ENCODE measurements around the gene COPS6.
A peak's percentile ranks its signal among the peaks of the same experiment; 100 is the strongest.
"Not testable (repeated sequence)": the region's sequence is repeated elsewhere in the genome, so short reads cannot be mapped to it uniquely, and the experiment has no call there.

Gene COPS6

DNA sequence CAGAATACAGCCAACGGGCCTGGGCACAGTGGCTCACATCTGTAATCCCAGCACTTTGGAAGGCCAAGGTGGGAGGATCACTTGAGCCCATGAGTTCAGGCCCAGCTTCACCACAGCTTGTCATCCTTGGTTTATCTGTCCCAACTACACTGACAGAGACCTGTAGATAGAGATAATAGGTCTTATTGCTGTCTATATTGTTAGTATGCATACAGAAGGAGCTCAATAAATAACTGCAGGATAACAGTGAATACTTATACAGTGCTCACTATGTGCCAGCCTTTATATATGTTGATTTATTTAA, 31.9 kb downstream of the COPS6 start:
- Mint-ChIP-seq H3K27ac (peak overlapping the region; percentile 98), H3K4me1 (peaks cover 28% of the 10 kb centered on the region), H3K36me3 (peaks cover 8% of the 10 kb centered on the region), H3K27me3 (no peaks in the 10 kb centered on the region), H3K4me3 (peak overlapping the region; percentile 95), H3K9me3 (no peaks in the 10 kb centered on the region)
- no peak for ATAC-seq (ENCODE audit: low read depth)
- no peak for DNase-seq (ENCODE audit: low spot score in 2 of 2)

DNA sequence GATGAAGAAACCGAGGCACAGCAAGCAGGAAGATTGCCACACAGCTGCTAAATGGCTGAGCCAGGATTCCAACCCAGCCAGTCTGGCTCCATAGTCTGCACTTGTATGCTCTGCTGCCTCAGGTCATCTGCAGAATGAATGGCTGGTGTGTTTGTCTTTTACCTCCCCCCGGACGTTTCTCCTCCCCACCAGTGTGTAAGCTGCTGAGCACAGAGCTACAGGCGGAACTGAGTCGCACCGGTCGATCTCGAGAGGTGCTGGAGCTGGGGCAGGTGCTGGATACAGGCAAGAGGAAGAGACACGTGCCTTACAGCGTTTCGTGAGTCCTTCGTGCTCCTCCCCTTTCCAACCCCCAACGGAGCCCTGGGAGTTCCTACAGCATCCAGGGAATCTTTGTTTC, 33.3 kb downstream of the COPS6 start:
- peaks cover 3% of the 10 kb centered on the region for H3K36me3 Mint-ChIP-seq
- ATAC-seq (ENCODE audit: low read depth) (no peak), DNase-seq (ENCODE audit: low spot score in 2 of 2) (no peak)
- H3K4me1 Mint-ChIP-seq: peaks cover 28% of the 10 kb centered on the region
- no peak overlapping the region for H3K27ac Mint-ChIP-seq
- H3K27me3 Mint-ChIP-seq: no peaks in the 10 kb centered on the region
- H3K4me3 Mint-ChIP-seq: no peak overlapping the region
- H3K9me3 Mint-ChIP-seq: no peaks in the 10 kb centered on the region

DNA sequence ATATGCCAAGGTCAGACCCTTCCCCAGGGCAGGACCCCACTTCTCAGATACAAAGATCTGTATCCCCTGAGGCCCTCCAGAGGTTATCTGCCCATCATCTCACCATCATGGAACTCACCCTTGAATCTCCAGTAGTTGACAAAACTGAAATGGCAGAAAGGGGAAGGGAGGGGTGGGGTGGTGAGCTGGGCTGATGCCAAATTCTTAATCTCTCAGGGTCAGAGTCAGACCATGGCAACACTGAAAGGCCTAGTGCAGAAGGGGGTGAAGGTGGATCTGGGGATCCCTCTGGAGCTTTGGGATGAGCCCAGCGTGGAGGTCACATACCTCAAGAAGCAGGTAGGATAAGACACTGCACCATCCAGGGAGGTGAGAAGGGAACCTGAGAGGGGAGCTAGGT, 33.8 kb downstream of the COPS6 start:
- Mint-ChIP-seq H3K9me3 (no peaks in the 10 kb centered on the region), H3K27ac (no peak overlapping the region), H3K4me1 (peaks cover 28% of the 10 kb centered on the region), H3K27me3 (no peaks in the 10 kb centered on the region), H3K36me3 (peaks cover 3% of the 10 kb centered on the region), H3K4me3 (no peak overlapping the region)
- no peak for DNase-seq (ENCODE audit: low spot score in 2 of 2)
- ATAC-seq (ENCODE audit: low read depth): no peak

DNA sequence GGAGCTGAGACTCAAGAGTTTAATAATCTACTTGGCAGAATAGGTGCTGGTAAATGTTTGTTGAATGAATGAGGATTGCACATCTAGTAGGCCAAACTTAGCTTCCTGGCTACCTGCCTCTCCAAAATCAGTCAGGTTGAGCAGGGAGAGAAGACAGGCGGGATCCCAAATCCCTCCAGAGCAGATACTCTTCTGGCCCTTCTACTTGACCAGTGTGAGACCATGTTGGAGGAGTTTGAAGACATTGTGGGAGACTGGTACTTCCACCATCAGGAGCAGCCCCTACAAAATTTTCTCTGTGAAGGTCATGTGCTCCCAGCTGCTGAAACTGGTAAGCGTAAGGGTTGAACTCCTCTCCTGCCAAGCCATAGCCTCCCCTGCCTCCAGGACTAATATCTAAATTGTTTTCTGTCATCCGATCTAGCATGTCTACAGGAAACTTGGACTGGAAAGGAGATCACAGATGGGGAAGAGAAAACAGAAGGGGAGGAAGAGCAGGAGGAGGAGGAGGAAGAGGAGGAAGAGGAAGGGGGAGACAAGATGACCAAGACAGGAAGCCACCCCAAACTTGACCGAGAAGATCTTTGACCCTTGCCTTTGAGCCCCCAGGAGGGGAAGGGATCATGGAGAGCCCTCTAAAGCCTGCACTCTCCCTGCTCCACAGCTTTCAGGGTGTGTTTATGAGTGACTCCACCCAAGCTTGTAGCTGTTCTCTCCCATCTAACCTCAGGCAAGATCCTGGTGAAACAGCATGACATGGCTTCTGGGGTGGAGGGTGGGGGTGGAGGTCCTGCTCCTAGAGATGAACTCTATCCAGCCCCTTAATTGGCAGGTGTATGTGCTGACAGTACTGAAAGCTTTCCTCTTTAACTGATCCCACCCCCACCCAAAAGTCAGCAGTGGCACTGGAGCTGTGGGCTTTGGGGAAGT, 35.8 kb downstream of the COPS6 start:
- peak overlapping the region; percentile 45 for H3K4me3 Mint-ChIP-seq
- DNase-seq (ENCODE audit: low spot score in 2 of 2): no peak
- ATAC-seq (ENCODE audit: low read depth): no peak
- H3K4me1 Mint-ChIP-seq: peaks cover 26% of the 10 kb centered on the region
- H3K36me3 Mint-ChIP-seq: peaks cover 3% of the 10 kb centered on the region
- H3K27ac Mint-ChIP-seq: peak overlapping the region; percentile 46
- H3K27me3 Mint-ChIP-seq: no peaks in the 10 kb centered on the region
- no peaks in the 10 kb centered on the region for H3K9me3 Mint-ChIP-seq

DNA sequence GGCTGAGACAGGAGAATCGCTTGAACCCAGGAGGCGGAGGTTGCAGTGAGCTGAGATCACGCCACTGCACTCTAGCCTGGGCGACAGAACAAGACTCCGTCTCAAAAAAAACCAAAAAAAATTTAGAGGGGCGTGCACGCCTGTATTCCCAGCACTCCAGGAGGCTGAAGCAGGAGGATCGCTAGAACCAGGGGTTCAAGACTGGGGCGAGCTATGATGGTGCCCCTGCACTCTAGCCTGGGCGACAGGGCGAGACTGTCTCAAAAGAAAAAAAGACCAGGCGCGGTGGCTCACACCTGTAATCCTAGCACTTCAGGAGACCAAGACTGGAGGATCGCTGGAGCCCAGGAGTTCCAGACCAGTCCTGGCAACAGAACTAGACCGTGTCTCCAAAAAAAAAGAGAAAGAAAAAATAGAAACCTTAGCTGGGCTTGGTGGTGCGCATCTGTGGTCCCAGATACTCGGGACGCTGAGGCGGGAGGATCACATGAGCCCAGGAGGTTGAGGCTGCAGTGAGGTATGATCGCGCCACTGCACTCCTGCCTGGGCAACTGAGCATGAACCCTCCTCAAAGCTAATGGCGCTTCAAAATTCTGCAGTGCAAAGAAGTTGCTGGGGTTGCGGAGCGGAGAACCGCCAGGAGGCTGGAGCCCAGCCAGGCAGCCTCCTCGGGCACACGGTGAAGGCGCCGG, 37.6 kb downstream of the COPS6 start:
- H3K27me3 Mint-ChIP-seq: no peaks in the 10 kb centered on the region
- ATAC-seq (ENCODE audit: low read depth) (no peak), DNase-seq (ENCODE audit: low spot score in 2 of 2) (no peak)
- H3K9me3 Mint-ChIP-seq: no peaks in the 10 kb centered on the region
- peak overlapping the region; percentile 100 for H3K4me3 Mint-ChIP-seq
- H3K4me1 Mint-ChIP-seq: peaks cover 20% of the 10 kb centered on the region
- peaks cover 3% of the 10 kb centered on the region for H3K36me3 Mint-ChIP-seq
- peak overlapping the region; percentile 99 for H3K27ac Mint-ChIP-seq

DNA sequence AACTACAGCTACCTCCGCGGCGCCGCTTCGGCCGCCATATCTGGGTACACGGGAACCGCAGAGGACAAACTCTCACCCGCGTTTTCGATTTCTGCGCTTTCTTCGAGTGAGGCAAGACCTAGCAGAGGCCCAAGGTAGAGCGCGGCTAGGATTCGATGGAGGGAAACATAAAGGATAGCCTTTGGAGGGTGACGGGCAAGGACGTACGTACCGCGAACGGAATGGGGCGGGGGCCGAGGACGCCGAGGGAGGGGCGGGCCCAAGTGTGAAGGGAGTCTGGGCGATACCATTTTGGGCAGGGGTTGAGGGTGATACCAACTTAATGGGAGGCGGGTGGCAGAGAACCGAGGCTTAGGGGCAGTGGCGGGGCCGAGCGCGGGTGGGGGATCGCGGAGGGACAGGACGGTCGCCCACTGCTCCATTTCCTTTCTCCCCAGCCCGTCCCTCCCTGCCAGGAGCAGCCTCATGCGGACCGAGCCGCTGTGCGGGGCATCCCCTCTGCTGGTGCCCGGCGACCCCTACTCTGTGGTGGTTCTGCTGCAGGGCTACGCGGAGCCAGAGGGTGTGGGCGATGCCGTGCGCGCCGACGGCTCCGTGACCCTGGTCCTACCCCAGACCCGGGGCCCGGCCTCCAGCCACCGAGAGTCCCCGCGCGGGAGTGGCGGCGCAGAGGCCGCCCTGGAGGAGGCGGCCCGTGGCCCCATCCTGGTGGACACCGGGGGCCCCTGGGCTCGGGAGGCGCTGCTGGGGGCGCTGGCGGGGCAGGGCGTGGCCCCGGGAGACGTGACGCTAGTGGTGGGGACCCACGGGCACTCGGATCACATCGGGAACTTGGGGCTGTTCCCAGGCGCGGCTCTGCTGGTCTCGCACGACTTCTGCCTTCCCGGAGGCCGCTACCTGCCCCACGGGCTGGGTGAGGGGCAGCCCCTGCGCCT, 38.4 kb downstream of the COPS6 start, which contains the start of gene MBLAC1:
Gene MBLAC1, plus strand, starts transcription at position 37 of the 935 bp plus-strand sequence. Its CDS starts 429 bp downstream, at position 466.
- Mint-ChIP-seq H3K4me1 (peaks cover 20% of the 10 kb centered on the region), H3K4me3 (peak within 1 kb of the TSS; percentile 100), H3K27me3 (no peaks in the 10 kb centered on the region), H3K36me3 (peaks cover 3% of the 10 kb centered on the region), H3K9me3 (no peaks in the 10 kb centered on the region), H3K27ac (peak within 1 kb of the TSS; percentile 99)
- ATAC-seq (ENCODE audit: low read depth) (peak; percentile 75), DNase-seq (ENCODE audit: low spot score in 2 of 2) (peak; percentile 90 to 94)

DNA sequence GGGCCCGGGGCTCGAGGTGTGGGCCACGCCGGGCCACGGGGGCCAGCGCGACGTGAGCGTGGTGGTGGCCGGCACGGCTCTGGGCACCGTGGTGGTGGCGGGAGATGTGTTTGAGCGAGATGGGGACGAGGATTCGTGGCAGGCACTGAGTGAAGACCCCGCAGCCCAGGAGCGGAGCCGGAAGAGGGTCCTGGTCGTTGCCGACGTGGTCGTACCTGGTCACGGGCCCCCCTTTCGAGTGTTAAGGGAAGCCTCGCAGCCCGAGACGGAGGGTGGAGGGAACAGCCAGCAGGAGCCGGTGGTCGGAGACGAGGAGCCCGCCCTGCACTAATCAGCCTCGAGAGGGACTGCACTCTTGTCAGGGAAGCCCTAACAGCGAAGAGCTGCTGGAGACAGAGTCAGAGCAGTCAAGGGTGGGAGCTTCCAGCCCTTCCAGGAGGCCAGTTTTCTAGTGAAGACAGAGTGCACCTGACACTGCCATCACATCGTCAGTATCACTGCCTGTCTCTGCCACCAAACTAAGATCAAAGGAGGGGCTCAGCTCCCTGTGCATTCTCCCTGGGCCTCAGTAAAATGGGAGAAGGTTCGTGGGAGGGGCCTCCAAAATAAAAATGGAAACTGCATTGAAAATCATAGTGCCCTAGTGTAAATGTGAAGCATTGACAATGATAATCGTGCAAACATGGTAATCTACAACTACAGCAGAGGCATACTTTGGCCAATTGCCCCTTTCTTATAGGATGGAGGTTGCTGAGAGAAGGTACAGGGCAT, 39.3 kb downstream of the COPS6 start:
- Mint-ChIP-seq H3K4me1 (peaks cover 21% of the 10 kb centered on the region), H3K36me3 (no peaks in the 10 kb centered on the region), H3K4me3 (peak overlapping the region; percentile 100), H3K27me3 (no peaks in the 10 kb centered on the region), H3K27ac (no peak overlapping the region), H3K9me3 (no peaks in the 10 kb centered on the region)
- DNase-seq (ENCODE audit: low spot score in 2 of 2): peak in 1 of 2 donors; percentile 59
- ATAC-seq (ENCODE audit: low read depth): no peak

DNA sequence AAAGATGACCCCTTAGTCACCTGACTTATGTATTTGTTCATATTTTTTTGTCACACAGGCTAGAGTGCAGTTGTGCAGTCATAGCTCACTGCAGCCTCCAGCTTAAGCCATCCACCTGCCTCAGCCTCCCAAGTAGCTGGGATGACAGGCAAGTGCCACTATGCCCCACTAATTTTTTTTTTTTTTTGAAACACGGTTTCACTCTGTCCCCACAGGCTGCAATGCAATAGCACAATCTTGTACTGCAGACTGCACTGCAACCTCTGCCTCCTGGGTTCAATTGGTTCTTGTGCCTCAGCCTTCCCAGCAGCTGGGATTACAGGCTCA, 39.8 kb downstream of the COPS6 start:
- no peaks in the 10 kb centered on the region for H3K9me3 Mint-ChIP-seq
- H3K4me3 Mint-ChIP-seq: peak overlapping the region; percentile 27
- DNase-seq (ENCODE audit: low spot score in 2 of 2): no peak
- H3K4me1 Mint-ChIP-seq: peaks cover 21% of the 10 kb centered on the region
- H3K36me3 Mint-ChIP-seq: no peaks in the 10 kb centered on the region
- H3K27ac Mint-ChIP-seq: no peak overlapping the region
- no peak for ATAC-seq (ENCODE audit: low read depth)
- no peaks in the 10 kb centered on the region for H3K27me3 Mint-ChIP-seq

DNA sequence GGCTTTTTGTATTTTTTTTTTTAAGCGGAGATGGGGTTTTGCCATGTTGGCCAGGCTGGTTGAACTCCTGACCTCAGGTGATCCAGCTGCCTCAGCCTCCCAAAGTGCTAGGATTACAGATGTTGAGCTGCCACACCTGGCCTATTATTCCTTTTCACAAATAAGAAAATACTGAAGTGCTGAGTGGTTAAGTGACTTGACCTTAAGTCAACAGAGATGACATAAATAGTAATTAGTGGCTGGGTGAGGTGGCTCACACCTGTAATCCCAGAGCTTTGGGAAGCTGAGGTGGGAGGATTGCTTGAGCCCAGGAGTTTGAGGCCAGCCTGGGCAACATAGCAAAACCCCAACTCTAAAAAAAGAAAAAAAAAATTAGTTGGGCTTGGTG, 41.4 kb downstream of the COPS6 start:
- ATAC-seq (ENCODE audit: low read depth): not testable (repeated sequence)
- peaks cover 15% of the 10 kb centered on the region for H3K4me1 Mint-ChIP-seq

DNA sequence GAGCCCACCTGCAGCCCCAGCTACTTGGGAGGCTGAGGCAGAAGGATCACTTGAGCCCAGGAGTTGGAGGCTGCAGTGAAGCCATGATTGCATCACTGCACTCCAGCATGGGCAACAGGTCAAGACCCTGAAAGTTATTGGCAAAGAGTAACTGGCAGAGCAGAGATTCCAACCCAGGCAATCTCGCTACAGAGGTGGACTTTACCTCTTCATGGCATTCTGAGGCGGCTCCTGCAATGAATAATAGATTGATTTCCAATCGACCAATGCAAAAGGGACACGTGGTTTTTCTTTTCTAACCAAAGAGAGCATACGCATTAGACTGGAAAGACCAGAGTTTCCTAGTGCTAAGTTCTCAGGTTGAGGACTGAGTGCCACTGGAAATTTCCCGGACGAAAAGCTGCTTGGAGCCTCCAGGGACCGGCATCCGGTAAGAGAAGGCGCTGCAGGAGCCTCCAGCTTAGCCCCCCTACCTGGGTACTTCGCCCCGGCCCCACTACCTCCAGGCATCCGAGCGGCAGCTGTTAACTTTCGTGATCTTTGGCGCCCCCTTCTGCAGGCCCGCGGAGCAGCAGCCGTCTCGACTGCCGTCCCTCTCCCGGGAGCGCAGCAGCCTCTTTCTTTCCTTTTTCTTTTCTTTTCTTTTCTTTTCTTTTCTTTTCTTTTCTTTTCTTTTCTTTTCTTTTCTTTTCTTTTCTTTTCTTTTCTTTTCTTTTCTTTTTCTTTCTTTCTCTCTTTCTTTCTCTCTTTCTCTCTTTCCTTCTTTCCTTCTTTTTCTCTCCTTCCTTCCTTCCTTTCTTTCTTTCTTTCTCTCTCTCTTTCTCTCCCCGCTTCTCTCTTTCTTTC, 42.1 kb downstream of the COPS6 start:
- no peak overlapping the region for H3K4me3 Mint-ChIP-seq
- ATAC-seq (ENCODE audit: low read depth) (no peak), DNase-seq (ENCODE audit: low spot score in 2 of 2) (peak; percentile 82 to 88)
- no peaks in the 10 kb centered on the region for H3K9me3 Mint-ChIP-seq
- H3K27ac Mint-ChIP-seq: no peak overlapping the region
- peaks cover 15% of the 10 kb centered on the region for H3K4me1 Mint-ChIP-seq
- H3K36me3 Mint-ChIP-seq: no peaks in the 10 kb centered on the region
- H3K27me3 Mint-ChIP-seq: no peaks in the 10 kb centered on the region

More for the DNA sequence above, 41.4 kb downstream of the COPS6 start:
- not testable (repeated sequence) for H3K9me3 Mint-ChIP-seq; H3K27me3 Mint-ChIP-seq; H3K36me3 Mint-ChIP-seq; DNase-seq (ENCODE audit: low spot score in 2 of 2); H3K27ac Mint-ChIP-seq; H3K4me3 Mint-ChIP-seq

DNA sequence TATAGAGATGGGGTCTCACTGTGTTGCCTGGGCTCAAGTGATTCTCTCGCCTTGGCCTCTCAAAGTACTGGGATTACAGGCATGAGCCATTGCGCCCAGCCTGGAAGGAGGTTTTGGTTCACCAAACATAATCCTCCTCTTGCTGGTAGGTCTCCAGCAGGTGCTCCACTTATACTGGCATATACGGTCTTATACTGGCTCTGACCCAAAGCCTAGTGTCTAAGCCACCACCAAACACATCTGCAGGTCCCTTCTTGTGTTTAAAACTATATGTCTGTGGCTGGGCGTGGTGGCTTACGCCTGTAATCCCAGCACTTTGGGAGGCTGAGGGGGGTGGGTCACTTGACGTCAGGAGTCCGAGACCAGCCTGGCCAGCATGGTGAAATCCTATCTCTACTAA, 43.4 kb downstream of the COPS6 start:
- Mint-ChIP-seq H3K27me3 (no peaks in the 10 kb centered on the region), H3K9me3 (no peaks in the 10 kb centered on the region), H3K27ac (peak overlapping the region; percentile 19), H3K4me3 (no peak overlapping the region), H3K4me1 (peaks cover 13% of the 10 kb centered on the region), H3K36me3 (no peaks in the 10 kb centered on the region)
- DNase-seq (ENCODE audit: low spot score in 2 of 2): no peak
- ATAC-seq (ENCODE audit: low read depth): no peak

DNA sequence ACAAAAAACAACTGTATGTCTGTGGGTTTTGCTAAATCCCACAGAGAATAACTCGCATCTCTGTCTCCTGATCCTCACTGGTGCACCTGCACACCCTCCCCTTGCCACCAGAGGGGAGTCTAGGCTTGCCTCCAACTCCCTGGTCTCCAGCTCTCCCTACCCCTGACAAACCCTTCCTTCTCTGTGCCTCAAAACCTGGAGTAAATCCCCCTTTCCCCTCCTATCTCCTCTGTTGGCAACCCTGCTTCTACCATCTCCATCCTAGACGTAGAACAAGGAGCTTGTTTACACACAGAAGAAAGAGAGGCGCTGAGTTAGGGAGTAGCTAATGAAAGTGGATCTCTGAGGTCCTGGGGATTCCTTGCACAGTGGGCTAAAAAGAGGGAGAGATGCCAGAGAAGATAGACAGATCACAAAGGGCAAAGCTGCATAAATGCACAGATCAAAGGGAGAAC, 44.0 kb downstream of the COPS6 start:
- peaks cover 15% of the 10 kb centered on the region for H3K4me1 Mint-ChIP-seq
- no peaks in the 10 kb centered on the region for H3K27me3 Mint-ChIP-seq
- ATAC-seq (ENCODE audit: low read depth): peak; percentile 85
- H3K27ac Mint-ChIP-seq: no peak overlapping the region
- H3K36me3 Mint-ChIP-seq: no peaks in the 10 kb centered on the region
- no peaks in the 10 kb centered on the region for H3K9me3 Mint-ChIP-seq
- peak; percentile 55 to 63 for DNase-seq (ENCODE audit: low spot score in 2 of 2)
- peak overlapping the region; percentile 30 for H3K4me3 Mint-ChIP-seq

Measured in memory B cell (primary cell).